GM21367 (cell line): ENCODE measurements around the gene SELENOM.
"Not testable (repeated sequence)": the region's sequence is repeated elsewhere in the genome, so short reads cannot be mapped to it uniquely, and the experiment has no call there.

Experiments
- ATAC-seq: cut with Tn5 transposase; IDR thresholded peaks from one replicate; pipeline ENCODE4 v1.9.1; 2021; ENCODE audit not compliant: unreplicated experiment

SELENOM gene

GRCh38 chr22:31080164-31080847, 27.1 kb downstream of the SELENOM start:
- ATAC-seq, result no peak

- ATAC-seq, result no peak
Measured at GRCh38 chr22:31079095-31079642, 28.2 kb downstream of the SELENOM start.

- ATAC-seq, result not testable (repeated sequence)
Measured at GRCh38 chr22:31078389-31078788, 29.0 kb downstream of the SELENOM start.

- ATAC-seq, result no peak
Measured at GRCh38 chr22:31077681-31078080, 29.7 kb downstream of the SELENOM start.

GRCh38 chr22:31075961-31076360, 31.4 kb downstream of the SELENOM start:
- no peak for ATAC-seq

GRCh38 chr22:31073545-31074145, 33.7 kb downstream of the SELENOM start:
- not testable (repeated sequence) for ATAC-seq

GRCh38 chr22:31073125-31073524, 34.2 kb downstream of the SELENOM start:
- ATAC-seq, result not testable (repeated sequence)

GRCh38 chr22:31069691-31070314, 37.6 kb downstream of the SELENOM start:
- not testable (repeated sequence) for ATAC-seq

GRCh38 chr22:31068970-31069369, 38.4 kb downstream of the SELENOM start:
- ATAC-seq, result no peak

- no peak for ATAC-seq
Measured at GRCh38 chr22:31064369-31064768, 43.0 kb downstream of the SELENOM start.

GRCh38 chr22:31062566-31063230, 44.7 kb downstream of the SELENOM start:
- ATAC-seq, result no peak

- not testable (repeated sequence) for ATAC-seq
Measured at GRCh38 chr22:31059663-31060062, 47.7 kb downstream of the SELENOM start.

- ATAC-seq, result no peak
Measured at GRCh38 chr22:31056986-31057599, 50.3 kb downstream of the SELENOM start.

GRCh38 chr22:31055635-31056159, 51.7 kb downstream of the SELENOM start:
- ATAC-seq, result no peak

- no peak for ATAC-seq
Measured at GRCh38 chr22:31055117-31055634, 52.2 kb downstream of the SELENOM start.
